Esophagus muscularis mucosa (tissue), 4 donors: ENCODE data around the gene ADSS1. TPM values are rescaled to one million over a fixed set of nuclear protein-coding genes. Genes with fewer than 3 reads are reported as not detected.
A peak's percentile ranks its signal among the peaks of the same experiment; 100 is the strongest.

Source experiments
- DNase-seq: peaks from one replicate; pipeline ENCODE4 v3.0.0-alpha.2; 2017; ENCODE audit errors: extremely low spot score
- H3K27ac ChIP-seq, 4 donors: fragments of 200-600 bp; sonication (generic); replicated peaks in 1 of 4; 1 replicate in 3 of 4; 2 replicates in 1 of 4; pipeline ENCODE4 v1.5.1; 2016 to 2019; ENCODE audit warnings: mild to moderate bottlenecking in 1 of 4
- H3K27me3 ChIP-seq, 4 donors: fragments of 200-600 bp; sonication (generic); one replicate each; pipeline versions ENCODE4 v1.5.1 to v1.6.0; 2016 to 2019
- H3K36me3 ChIP-seq, 4 donors: fragments of 200-600 bp; sonication (generic); one replicate each; pipeline ENCODE4 v1.5.1; 2016 to 2019
- H3K4me1 ChIP-seq, 4 donors: fragments of 200-600 bp; sonication (generic); one replicate each; pipeline ENCODE4 v1.5.1; 2016 to 2019
- H3K4me3 ChIP-seq, 4 donors: fragments of 200-600 bp; sonication (generic); 1 replicate in 2 of 4; 2 replicates in 2 of 4; pipeline ENCODE4 v1.5.1; 2016 to 2019; ENCODE audit warnings: mild to moderate bottlenecking in 4 of 4, moderate library complexity in 1 of 4
- H3K9me3 ChIP-seq, 4 donors: fragments of 200-600 bp; sonication (generic); 1 replicate in 3 of 4; 2 replicates in 1 of 4; pipeline ENCODE4 v1.5.1; 2016 to 2019
- CTCF ChIP-seq, 3 experiments: fragments of 200-600 bp in 2 of 3; fragments of 450-650 bp in 1 of 3; sonication (generic) in 2 of 3; IDR thresholded peaks; one replicate each; pipeline ENCODE4 v1.5.1; 2017 to 2019; ENCODE audit warnings: antibody characterized with exemption in 3 of 3, mild to moderate bottlenecking in 2 of 3, moderate library complexity in 1 of 3
- EP300 ChIP-seq: sonication (generic); formaldehyde crosslinking; IDR thresholded peaks from one replicate; pipeline ENCODE4 v1.6.1; 2017; ENCODE audit warnings: antibody characterized with exemption
- POLR2A ChIP-seq: fragments of 450-650 bp; IDR thresholded peaks from one replicate; pipeline ENCODE4 v1.6.1; 2017; ENCODE audit warnings: antibody characterized with exemption, moderate library complexity, mild to moderate bottlenecking, low read depth
- POLR2AphosphoS5 ChIP-seq, 2 donors: sonication (generic); formaldehyde crosslinking; IDR thresholded peaks; one replicate each; pipeline ENCODE4 v1.6.1; 2017; ENCODE audit warnings: antibody characterized with exemption in 2 of 2
- WGBS: methylation state at CpG from one replicate; pipeline ENCODE4 v1.1.5; 2018; 5-methylcytosine and 5-hydroxymethylcytosine counted together
- intact Hi-C: fragments of 100-400 bp; cut with DNase I; formaldehyde crosslinking; loops from one replicate; pipeline ENCODE4 v1.15.1; 2023
- total RNA-seq, 4 donors: library from RNA; depleted of rRNA; stranded (reverse); fragments of >200 nt; gene quantifications; one replicate each; pipeline versions ENCODE4 v1.1.0 to v1.2.1, GENCODE V29; 2016

Gene ADSS1
- total RNA-seq, result 1 to 10 TPM; 4.3 to 7.9 (median 5.7) TPM

GRCh38 chr14:104723651-104724406, at the start of gene ADSS1:
Gene ADSS1, plus strand, starts transcription at chr14:104724229. Its CDS starts 42 bp downstream, at chr14:104724271.
- Histone ChIP-seq H3K27ac (peak within 1 kb of the TSS; percentile 34 to 72 (median 61)), H3K4me3 (peak within 1 kb of the TSS; percentile 64 to 85 (median 74)), H3K36me3 (peaks cover 7 to 20% (median 16%) of the 10 kb centered on the region in 4 donors), H3K27me3 (no peaks in the 10 kb centered on the region), H3K9me3 (no peaks in the 10 kb centered on the region), H3K4me1 (peaks cover 43 to 45% (median 44%) of the 10 kb centered on the region in 4 donors)
- TF ChIP-seq POLR2A (peak; percentile 13), EP300 (no peak), POLR2AphosphoS5 (IDR thresholded peaks at IDR 0.05) (peak; percentile 9 to 19), CTCF (IDR thresholded peaks at IDR 0.05) (peak; percentile 77 to 97 (median 84))
- 0% methylated on average over 4 of the region's 82 CpGs for WGBS
- intact Hi-C loops, result no loop called here
- DNase-seq, result no peak

GRCh38 chr14:104675447-104675846, 48.6 kb upstream of the ADSS1 start:
- TF ChIP-seq CTCF (IDR thresholded peaks at IDR 0.05) (no peak), EP300 (no peak), POLR2A (no peak), POLR2AphosphoS5 (IDR thresholded peaks at IDR 0.05) (no peak)
- Histone ChIP-seq H3K4me3 (no peak overlapping the region), H3K27me3 (no peaks in the 10 kb centered on the region), H3K9me3 (no peaks in the 10 kb centered on the region), H3K36me3 (no peaks in the 10 kb centered on the region), H3K4me1 (peaks cover 35 to 40% (median 39%) of the 10 kb centered on the region in 4 donors), H3K27ac (no peak overlapping the region)
- intact Hi-C loops, result no loop called here
- 94% methylated on average over 2 of the region's 2 CpGs for WGBS
- DNase-seq, result no peak

GRCh38 chr14:104676130-104676693, 47.8 kb upstream of the ADSS1 start:
- Histone ChIP-seq H3K4me1 (peaks cover 43 to 48% (median 46%) of the 10 kb centered on the region in 4 donors), H3K36me3 (no peaks in the 10 kb centered on the region), H3K9me3 (no peaks in the 10 kb centered on the region), H3K27me3 (no peaks in the 10 kb centered on the region), H3K4me3 (no peak overlapping the region), H3K27ac (peak overlapping the region in 3 of 4 donors; percentile 83 to 90 (median 85))
- DNase-seq, result no peak
- intact Hi-C loops, result no loop called here
- 97% methylated on average over 7 of the region's 7 CpGs for WGBS
- TF ChIP-seq POLR2AphosphoS5 (IDR thresholded peaks at IDR 0.05), result no peak
- no peak for TF ChIP-seq EP300
- TF ChIP-seq CTCF (IDR thresholded peaks at IDR 0.05), result no peak
- TF ChIP-seq POLR2A, result no peak

- H3K27ac ChIP-seq, result peak overlapping the region; percentile 83 to 90 (median 86)
- peaks cover 50 to 54% (median 53%) of the 10 kb centered on the region in 4 donors for H3K4me1 ChIP-seq
- no peaks in the 10 kb centered on the region for H3K9me3 ChIP-seq
- H3K4me3 ChIP-seq, result peak overlapping the region; percentile 60 to 69 (median 64)
- H3K36me3 ChIP-seq, result no peaks in the 10 kb centered on the region
- peaks cover 0 to 5% (median 0%) of the 10 kb centered on the region in 4 donors for H3K27me3 ChIP-seq
- no peak for TF ChIP-seq POLR2A
- TF ChIP-seq CTCF (IDR thresholded peaks at IDR 0.05), result no peak
- TF ChIP-seq POLR2AphosphoS5 (IDR thresholded peaks at IDR 0.05), result no peak
- TF ChIP-seq EP300, result no peak
- intact Hi-C loops, result no loop called here
- no peak for DNase-seq
- 19% methylated on average over 16 of the region's 29 CpGs for WGBS
Observed at GRCh38 chr14:104676694-104677511, 47.1 kb upstream of the ADSS1 start.
